ENCODE results near the gene LBH.

The LBH gene

DNA sequence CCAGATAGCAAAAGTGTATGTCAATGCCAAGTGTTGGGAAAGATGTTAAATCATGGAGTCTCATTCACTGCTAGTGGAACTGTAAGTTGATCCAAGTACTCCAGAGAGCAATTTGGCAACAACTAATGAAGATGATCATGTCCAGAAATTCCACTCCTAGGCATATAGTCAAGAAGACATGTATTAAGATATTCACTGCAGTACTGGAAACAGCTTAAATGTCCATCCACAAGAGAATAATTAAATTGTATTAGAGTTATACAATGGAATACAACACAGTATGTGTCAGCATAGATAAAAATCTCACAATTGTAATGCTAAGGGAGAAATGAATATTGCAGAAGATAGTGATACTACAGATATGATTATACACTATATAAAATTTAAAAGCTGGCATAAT lies 15.2 kb upstream of the LBH start:
- H3K27ac ChIP-seq, result no peak overlapping the region
- TF ChIP-seq, protein P1, sequence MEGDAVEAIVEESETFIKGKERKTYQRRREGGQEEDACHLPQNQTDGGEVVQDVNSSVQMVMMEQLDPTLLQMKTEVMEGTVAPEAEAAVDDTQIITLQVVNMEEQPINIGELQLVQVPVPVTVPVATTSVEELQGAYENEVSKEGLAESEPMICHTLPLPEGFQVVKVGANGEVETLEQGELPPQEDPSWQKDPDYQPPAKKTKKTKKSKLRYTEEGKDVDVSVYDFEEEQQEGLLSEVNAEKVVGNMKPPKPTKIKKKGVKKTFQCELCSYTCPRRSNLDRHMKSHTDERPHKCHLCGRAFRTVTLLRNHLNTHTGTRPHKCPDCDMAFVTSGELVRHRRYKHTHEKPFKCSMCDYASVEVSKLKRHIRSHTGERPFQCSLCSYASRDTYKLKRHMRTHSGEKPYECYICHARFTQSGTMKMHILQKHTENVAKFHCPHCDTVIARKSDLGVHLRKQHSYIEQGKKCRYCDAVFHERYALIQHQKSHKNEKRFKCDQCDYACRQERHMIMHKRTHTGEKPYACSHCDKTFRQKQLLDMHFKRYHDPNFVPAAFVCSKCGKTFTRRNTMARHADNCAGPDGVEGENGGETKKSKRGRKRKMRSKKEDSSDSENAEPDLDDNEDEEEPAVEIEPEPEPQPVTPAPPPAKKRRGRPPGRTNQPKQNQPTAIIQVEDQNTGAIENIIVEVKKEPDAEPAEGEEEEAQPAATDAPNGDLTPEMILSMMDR (IDR thresholded peaks at IDR 0.05), result no peak

DNA sequence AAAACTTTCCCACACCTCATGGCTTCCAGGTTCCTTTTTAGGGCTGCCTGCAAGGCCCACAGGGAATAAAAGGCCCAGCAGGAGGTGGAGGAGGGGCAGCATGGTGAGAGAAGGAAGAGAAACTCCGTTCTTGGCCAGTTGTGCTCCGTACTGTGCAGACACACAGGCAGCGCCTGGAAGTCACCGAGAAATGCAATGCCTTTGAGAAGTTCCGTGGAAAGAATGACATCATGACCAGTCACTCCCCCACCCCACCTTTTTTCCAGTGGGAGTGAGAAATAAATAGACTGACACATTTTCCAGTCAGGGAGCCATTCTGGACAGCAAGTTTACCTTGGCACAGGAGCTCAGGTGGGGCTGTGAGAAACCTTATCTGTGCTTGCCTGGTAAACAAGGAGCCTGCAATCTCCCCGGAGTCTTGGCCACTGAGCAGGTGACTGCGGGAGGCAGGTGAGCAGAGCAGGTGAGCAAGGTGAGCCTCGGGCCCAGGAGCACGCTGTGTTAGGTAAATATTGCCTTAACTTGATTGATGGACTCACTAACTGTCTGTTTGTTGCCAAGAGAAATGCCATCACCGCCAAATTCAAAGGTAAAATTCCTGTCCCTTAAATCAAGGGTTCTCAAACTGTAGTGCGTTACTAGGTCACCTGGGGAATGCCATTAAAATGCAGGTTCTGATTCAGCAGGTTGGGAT lies 13.5 kb upstream of the LBH start:
- TF ChIP-seq ZFX (IDR thresholded peaks at IDR 0.05; ENCODE audit: borderline replicate concordance), result no peak
- TF ChIP-seq, protein P1 (IDR thresholded peaks at IDR 0.05), result no peak
- peak overlapping the region; percentile 37 for H3K27ac ChIP-seq

DNA sequence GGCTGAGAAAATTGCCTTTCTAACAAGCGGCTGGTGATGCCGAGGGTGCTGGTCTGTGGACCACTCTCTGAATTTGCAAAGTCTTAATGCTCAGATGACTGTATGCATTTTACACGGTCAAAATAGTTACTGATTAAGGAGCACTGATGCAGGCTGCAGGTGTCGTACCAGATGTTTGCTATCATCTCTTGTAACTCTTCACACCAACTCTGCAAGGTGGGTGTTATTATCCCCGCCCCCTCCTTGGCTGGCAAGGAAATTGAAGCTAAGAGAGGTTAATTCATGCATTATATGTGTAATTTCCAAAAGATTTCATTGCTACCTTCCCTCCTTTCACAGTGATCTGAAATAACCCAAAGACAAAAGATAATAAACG lies 13.0 kb upstream of the LBH start:
- no peak overlapping the region for H3K27ac ChIP-seq
- TF ChIP-seq ZFX (IDR thresholded peaks at IDR 0.05; ENCODE audit: borderline replicate concordance), result no peak
- TF ChIP-seq, protein P1 (IDR thresholded peaks at IDR 0.05), result no peak

DNA sequence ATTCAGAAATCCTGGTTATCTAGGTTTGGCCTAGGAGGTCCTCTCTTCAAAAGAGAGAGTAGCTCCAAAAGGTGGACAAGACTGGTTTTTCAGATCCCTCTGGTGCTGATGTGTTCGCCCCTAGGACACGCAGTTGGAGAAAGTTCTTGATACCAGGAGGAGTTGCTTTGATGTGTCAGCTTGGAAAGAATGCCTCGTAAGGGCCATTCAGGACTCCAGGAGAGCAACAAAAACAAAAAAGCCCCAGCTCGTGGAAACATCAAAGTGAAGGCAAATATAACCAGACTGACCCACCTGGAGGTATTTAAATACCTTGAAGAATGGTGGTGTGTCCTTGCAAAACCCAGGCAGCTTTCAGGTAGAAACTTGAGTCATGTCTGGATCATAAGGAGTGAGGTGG lies 12.5 kb upstream of the LBH start:
- TF ChIP-seq ZFX (IDR thresholded peaks at IDR 0.05; ENCODE audit: borderline replicate concordance), result no peak
- TF ChIP-seq, protein P1 (IDR thresholded peaks at IDR 0.05), result no peak

DNA sequence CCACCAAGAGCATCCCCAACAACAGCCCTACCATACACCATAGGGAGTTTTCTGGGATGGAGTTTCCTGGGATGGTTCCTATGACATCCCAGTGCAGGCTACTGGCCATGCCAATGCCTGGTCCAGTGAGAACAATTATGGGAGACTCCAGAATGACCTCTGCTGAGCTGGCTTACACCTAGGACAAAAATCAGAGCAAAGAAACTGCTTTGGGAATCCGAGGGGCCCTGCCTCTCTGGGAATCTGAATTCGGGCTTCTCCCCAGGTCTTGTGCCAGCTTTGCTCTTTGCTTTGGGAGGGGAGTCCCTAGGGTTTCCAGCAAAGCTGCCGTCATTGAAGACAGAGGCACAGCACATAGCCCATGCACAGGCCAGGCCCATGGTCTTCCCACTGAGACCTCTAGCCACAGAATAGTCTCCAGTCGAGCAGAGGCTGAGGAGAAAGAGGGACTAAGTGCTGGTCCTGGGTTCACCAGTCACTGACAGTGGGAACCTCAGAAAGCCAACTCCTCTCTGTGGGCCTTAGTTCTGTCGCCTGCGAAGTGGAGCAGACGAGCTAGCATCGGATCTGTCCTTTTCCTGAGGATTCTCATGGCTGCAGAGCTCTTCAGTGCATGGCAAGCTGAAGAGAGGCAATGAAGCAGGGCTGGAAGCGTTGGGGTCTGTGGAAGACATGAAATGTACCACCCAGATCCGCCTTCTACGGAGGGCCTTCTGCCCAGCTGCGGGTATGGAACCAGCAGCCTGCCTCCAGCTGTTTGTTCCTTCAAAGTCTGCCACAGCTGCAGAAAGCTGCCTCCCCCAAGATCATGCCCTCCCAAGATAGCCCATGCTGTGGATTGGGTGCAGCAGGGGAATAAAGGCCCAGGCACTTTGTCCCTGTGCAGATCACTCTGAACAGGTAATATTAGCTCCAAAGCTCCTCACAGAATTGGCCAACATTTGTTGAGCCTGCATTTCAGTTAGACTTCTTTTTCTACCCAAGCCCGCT lies 11.2 kb upstream of the LBH start:
- no peak overlapping the region for H3K27ac ChIP-seq
- no peak for TF ChIP-seq ZFX (IDR thresholded peaks at IDR 0.05; ENCODE audit: borderline replicate concordance)
- TF ChIP-seq, protein P1 (IDR thresholded peaks at IDR 0.05), result no peak

More for the DNA sequence above, 12.5 kb upstream of the LBH start:
- H3K27ac ChIP-seq, result no peak overlapping the region

DNA sequence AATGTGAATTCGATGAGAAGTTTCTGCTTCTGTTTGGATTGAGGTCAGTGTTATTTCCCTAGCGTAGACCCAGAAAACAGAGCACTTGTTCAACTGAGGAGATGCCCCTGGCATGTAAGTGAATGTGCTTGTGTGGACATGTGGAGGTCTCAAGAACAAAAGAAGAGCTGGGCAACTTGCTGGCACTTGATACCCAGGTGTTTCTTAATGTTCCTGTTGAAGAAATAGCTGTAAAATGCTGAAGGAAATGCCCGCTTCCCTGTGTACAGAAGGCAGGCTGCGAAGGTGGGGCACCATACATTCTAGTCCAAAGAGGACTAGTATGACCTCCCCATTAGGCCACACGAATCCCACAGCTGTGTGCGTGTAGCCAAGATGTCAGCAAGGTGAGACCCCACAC lies 9.8 kb upstream of the LBH start:
- no peak overlapping the region for H3K27ac ChIP-seq
- TF ChIP-seq, protein P1 (IDR thresholded peaks at IDR 0.05), result no peak
- no peak for TF ChIP-seq ZFX (IDR thresholded peaks at IDR 0.05; ENCODE audit: borderline replicate concordance)

DNA sequence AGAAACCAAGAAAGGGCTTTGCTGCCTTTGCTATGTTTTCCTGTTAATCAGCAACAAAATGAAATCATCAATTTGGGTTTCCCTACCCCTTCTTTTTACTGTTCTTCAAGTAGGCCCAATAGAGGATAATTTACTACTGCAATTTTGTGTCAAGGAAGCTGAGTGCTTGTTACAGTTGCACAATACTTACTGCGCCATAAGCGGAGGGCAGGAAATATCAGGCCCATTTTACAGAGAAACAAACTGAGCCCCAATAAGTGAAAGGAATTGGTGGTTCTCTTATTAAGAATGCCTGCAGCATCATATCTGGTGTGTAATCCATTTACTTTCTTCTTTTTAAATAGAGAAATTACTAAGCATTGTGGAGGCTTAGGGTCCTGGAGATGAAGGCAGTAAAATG lies 9.3 kb upstream of the LBH start:
- no peak for TF ChIP-seq ZFX (IDR thresholded peaks at IDR 0.05; ENCODE audit: borderline replicate concordance)
- TF ChIP-seq, protein P1 (IDR thresholded peaks at IDR 0.05), result no peak
- no peak overlapping the region for H3K27ac ChIP-seq

Measured in 22Rv1 (cell line).